Astrocyte (in vitro differentiated cells and primary cell): ENCODE measurements around the gene TADA2A.

Experiments used
- EZH2 ChIP-seq: IDR thresholded peaks from 2 replicates; pipeline ENCODE4 v1.6.1; 2012; ENCODE audit warnings: mild to moderate bottlenecking, low read length, inconsistent platforms; ENCODE audit not compliant: insufficient read depth
- TF ChIP-seq, protein P1 (sequence below): IDR thresholded peaks from 2 replicates; pipeline ENCODE4 v1.5.1; 2011; ENCODE audit warnings: low read depth, mild to moderate bottlenecking, inconsistent platforms, low read length, moderate library complexity; ENCODE audit not compliant: insufficient read depth

DNA sequence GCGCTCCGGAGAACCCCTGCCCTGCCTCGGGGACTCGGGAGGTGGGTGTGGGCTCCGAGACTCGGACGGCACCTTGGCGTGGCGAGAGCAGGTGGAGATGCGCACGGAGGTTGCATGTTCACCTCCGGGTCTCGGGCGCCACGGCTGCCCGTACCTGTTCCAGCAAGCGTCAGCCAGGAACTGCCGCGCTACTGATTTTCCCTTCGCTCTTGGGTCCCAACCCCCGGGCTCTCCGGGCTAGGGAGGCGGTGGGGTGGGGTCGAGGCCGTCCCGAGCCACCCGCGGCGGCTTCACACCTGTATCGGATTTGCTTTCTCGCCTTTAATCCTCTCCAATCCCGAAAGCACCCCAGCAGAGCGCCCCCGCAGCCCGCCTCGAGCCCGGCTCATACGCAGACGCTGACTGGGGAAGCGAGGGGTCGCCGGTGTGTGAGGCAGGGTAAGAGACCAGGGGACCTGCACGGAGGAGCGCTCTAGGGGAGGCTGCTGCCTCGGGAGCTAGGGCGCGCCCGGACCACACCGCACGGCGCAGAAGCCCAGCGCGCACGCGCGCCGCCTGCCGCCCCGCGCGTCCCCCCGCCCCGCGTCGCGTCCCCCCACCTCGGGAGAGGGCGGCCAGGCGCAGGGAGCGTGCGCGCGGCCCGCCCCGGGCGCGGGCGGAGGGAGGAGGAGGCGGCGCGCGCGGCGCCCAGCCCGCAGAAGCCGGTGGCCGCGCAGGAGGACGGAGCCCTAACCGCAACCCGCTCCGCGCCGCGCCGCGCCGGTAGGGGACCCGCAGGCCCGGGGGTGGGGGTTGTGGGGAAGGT, 82.7 kb downstream of the TADA2A start, which contains the start of gene DUSP14:
- no peak for TF ChIP-seq EZH2
- TF ChIP-seq, protein P1, sequence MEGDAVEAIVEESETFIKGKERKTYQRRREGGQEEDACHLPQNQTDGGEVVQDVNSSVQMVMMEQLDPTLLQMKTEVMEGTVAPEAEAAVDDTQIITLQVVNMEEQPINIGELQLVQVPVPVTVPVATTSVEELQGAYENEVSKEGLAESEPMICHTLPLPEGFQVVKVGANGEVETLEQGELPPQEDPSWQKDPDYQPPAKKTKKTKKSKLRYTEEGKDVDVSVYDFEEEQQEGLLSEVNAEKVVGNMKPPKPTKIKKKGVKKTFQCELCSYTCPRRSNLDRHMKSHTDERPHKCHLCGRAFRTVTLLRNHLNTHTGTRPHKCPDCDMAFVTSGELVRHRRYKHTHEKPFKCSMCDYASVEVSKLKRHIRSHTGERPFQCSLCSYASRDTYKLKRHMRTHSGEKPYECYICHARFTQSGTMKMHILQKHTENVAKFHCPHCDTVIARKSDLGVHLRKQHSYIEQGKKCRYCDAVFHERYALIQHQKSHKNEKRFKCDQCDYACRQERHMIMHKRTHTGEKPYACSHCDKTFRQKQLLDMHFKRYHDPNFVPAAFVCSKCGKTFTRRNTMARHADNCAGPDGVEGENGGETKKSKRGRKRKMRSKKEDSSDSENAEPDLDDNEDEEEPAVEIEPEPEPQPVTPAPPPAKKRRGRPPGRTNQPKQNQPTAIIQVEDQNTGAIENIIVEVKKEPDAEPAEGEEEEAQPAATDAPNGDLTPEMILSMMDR = no peak
